RWPE2 (cell line): ENCODE results near the gene BCKDK.

Experiments used
- ATAC-seq: fragments of 200-7000 bp; cut with Tn5 transposase; 3 replicates; pipeline ENCODE4 v1.9.1; 2021; ENCODE audit warnings: low read depth
- DNase-seq: peaks from one replicate; pipeline ENCODE4 v3.0.0-alpha.2; 2020; ENCODE audit warnings: low spot score
- H3K27ac ChIP-seq: fragments of 450-650 bp; 2 replicates; pipeline ENCODE4 v1.5.1; 2017; ENCODE audit warnings: mild to moderate bottlenecking; ENCODE audit not compliant: poor library complexity, severe bottlenecking
- H3K27me3 ChIP-seq: fragments of 250-450 bp; sonication (Bioruptor Pico); 2 replicates; pipeline ENCODE4 v1.5.1; 2021; ENCODE audit warnings: mild to moderate bottlenecking, moderate library complexity; ENCODE audit not compliant: insufficient read depth, poor library complexity, severe bottlenecking
- H3K36me3 ChIP-seq: fragments of 250-450 bp; sonication (Bioruptor Pico); 2 replicates; pipeline ENCODE4 v1.5.1; 2020; ENCODE audit warnings: low read depth, mild to moderate bottlenecking, moderate library complexity
- H3K4me1 ChIP-seq: fragments of 250-450 bp; sonication (Bioruptor Pico); 2 replicates; pipeline ENCODE4 v1.5.1; 2021; ENCODE audit warnings: mild to moderate bottlenecking, moderate library complexity; ENCODE audit not compliant: insufficient read depth, poor library complexity, severe bottlenecking
- H3K4me3 ChIP-seq: fragments of 250-450 bp; sonication (Bioruptor Pico); 2 replicates; pipeline ENCODE4 v1.5.1; 2021; ENCODE audit warnings: mild to moderate bottlenecking, moderate library complexity; ENCODE audit not compliant: severe bottlenecking
- H3K9me3 ChIP-seq: fragments of 250-450 bp; sonication (Bioruptor Pico); 2 replicates; pipeline ENCODE4 v1.5.1; 2021; ENCODE audit warnings: mild to moderate bottlenecking, moderate library complexity; ENCODE audit not compliant: severe bottlenecking
- TF ChIP-seq, protein P1 (sequence below): fragments of 450-650 bp; IDR thresholded peaks from one replicate; pipeline ENCODE4 v1.5.1; 2017; ENCODE audit warnings: mild to moderate bottlenecking, moderate library complexity; ENCODE audit not compliant: poor library complexity, severe bottlenecking

BCKDK gene

DNA sequence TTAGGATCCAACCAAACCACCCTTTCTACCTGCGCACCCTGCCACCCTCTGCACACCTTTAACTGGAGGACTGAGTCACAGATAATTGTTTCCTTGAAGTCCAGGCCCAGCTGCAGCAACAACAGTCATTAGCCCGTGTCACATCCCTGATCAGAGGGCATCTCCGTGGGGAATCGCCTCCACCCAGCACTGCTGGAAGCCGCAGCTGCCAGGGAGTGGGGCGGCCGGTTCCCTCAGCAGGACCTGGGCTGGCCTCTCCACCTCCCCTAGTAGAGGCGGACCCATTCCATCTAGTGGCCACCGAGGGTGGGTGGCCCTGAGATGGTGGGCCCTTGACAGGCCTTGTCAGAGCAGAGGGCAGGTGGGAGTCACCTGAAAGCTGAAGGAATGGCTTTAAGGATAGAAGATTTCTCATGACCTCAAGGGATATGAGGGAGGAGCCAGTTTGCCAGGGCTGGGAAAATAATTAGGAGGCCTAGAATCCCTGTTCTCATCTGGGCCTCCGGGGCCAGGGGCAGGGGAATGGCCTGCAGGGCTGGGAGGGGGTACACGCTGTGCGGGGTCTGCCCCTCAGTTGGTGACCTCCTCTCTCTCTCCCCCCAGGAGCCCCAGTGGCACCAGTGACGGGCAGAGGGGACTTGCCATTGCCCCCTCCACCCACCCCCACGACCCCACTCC is 25.7 kb upstream of the BCKDK start:
- Histone ChIP-seq H3K27me3 (no peaks in the 10 kb centered on the region), H3K9me3 (no peaks in the 10 kb centered on the region), H3K36me3 (peaks cover 45% of the 10 kb centered on the region), H3K27ac (peak overlapping the region; percentile 4), H3K4me3 (no peak overlapping the region), H3K4me1 (no peaks in the 10 kb centered on the region)
- ATAC-seq (no peak), DNase-seq (peak; percentile 55)
- TF ChIP-seq, protein P1, sequence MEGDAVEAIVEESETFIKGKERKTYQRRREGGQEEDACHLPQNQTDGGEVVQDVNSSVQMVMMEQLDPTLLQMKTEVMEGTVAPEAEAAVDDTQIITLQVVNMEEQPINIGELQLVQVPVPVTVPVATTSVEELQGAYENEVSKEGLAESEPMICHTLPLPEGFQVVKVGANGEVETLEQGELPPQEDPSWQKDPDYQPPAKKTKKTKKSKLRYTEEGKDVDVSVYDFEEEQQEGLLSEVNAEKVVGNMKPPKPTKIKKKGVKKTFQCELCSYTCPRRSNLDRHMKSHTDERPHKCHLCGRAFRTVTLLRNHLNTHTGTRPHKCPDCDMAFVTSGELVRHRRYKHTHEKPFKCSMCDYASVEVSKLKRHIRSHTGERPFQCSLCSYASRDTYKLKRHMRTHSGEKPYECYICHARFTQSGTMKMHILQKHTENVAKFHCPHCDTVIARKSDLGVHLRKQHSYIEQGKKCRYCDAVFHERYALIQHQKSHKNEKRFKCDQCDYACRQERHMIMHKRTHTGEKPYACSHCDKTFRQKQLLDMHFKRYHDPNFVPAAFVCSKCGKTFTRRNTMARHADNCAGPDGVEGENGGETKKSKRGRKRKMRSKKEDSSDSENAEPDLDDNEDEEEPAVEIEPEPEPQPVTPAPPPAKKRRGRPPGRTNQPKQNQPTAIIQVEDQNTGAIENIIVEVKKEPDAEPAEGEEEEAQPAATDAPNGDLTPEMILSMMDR: no peak

- Histone ChIP-seq H3K36me3 (peaks cover 40% of the 10 kb centered on the region), H3K27me3 (no peaks in the 10 kb centered on the region), H3K4me1 (no peaks in the 10 kb centered on the region), H3K9me3 (no peaks in the 10 kb centered on the region), H3K4me3 (no peak overlapping the region), H3K27ac (no peak overlapping the region)
- DNase-seq (no peak), ATAC-seq (no peak)
- TF ChIP-seq, protein P1: no peak
Measured at GRCh38 chr16:31083081-31083480, 25.1 kb upstream of the BCKDK start.

- no peaks in the 10 kb centered on the region for H3K9me3 ChIP-seq
- H3K27me3 ChIP-seq: no peaks in the 10 kb centered on the region
- ATAC-seq (no peak), DNase-seq (no peak)
- TF ChIP-seq, protein P1: no peak
- no peak overlapping the region for H3K27ac ChIP-seq
- H3K4me3 ChIP-seq: no peak overlapping the region
- H3K36me3 ChIP-seq: peaks cover 38% of the 10 kb centered on the region
- H3K4me1 ChIP-seq: no peaks in the 10 kb centered on the region
Measured at GRCh38 chr16:31083556-31083955, 24.6 kb upstream of the BCKDK start.

GRCh38 chr16:31083981-31084380 is 24.2 kb upstream of the BCKDK start:
- TF ChIP-seq, protein P1: no peak
- H3K9me3 ChIP-seq: no peaks in the 10 kb centered on the region
- peaks cover 36% of the 10 kb centered on the region for H3K36me3 ChIP-seq
- H3K27ac ChIP-seq: no peak overlapping the region
- no peaks in the 10 kb centered on the region for H3K27me3 ChIP-seq
- DNase-seq: no peak
- H3K4me1 ChIP-seq: no peaks in the 10 kb centered on the region
- no peak overlapping the region for H3K4me3 ChIP-seq
- ATAC-seq: no peak

DNA sequence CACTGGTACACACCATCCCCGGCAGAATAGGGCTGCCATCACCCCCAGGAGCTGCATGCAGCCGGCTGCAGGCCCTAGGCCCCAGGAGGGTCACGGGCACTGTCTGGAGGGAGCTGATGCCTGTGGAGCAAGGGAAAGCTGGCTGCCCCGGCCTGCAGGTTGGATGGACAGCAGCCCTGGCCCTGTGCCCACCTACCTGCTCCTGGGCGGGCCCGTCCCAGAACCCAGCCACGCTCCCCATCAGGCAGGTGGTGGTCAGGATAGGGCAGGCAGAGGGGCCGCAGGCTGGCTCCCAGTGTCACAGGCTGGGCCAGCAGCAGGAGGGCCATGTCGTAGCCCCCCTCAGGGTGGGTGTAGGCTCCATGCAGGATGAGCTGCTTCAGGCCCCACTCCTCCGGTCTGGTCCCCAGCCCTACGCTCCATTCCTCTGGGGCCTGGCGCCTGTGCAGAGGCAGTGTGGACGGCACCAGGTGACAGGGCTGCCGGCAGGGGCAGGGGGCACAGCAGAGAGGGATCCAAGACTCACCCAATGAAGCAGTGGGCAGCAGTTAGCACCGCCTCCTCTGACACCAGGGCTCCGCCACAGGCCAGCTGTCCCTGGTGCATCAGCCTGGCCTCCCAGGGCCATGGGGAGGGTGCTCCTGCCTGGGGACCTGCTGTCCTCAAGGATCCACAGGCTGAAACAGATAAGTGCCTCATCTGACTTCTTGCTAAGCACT is 23.4 kb upstream of the BCKDK start:
- H3K4me3 ChIP-seq: no peak overlapping the region
- peaks cover 37% of the 10 kb centered on the region for H3K36me3 ChIP-seq
- H3K27ac ChIP-seq: no peak overlapping the region
- peak; percentile 56 for DNase-seq
- TF ChIP-seq, protein P1: no peak
- no peaks in the 10 kb centered on the region for H3K27me3 ChIP-seq
- no peak for ATAC-seq
- no peaks in the 10 kb centered on the region for H3K4me1 ChIP-seq
- no peaks in the 10 kb centered on the region for H3K9me3 ChIP-seq
